ENCODE measurements around the gene TRIOBP. TPM values are rescaled to one million over a fixed set of nuclear protein-coding genes. Genes with fewer than 3 reads are reported as not detected.

The TRIOBP gene
- total and polyA plus RNA-seq, 2 of the 4 experiments (the other 2 are of a cell fraction) = 46.4 to 69.8 TPM

- Histone ChIP-seq H2AK5ac (ENCODE audit: low read depth, low read length) (peak overlapping the region; percentile 47; the same call in 1 of the 2 replicates), H3K27me3 (ENCODE audit: control insufficient read depth, insufficient read depth, low read length) (no peaks in the 10 kb centered on the region), H4K5ac (ENCODE audit: low read depth, low read length) (no peak overlapping the region), H3K4me1 (ENCODE audit: control insufficient read depth, insufficient read depth, low read length) (no peaks in the 10 kb centered on the region), H2BK20ac (ENCODE audit: low read depth, low read length) (no peak overlapping the region), H2BK120ac (ENCODE audit: low read depth, low read length) (no peak overlapping the region), H3K56ac (ENCODE audit: extremely low read depth, insufficient read depth, low read length) (no peak overlapping the region), H3K4me3 (ENCODE audit: insufficient read depth, low read depth, low read length) (no peak overlapping the region), H2AFZ (replicated peaks; ENCODE audit: low read length, poor library complexity) (peak overlapping the region; percentile 51), H3K4ac (ENCODE audit: low read depth, low read length) (no peak overlapping the region), H3K14ac (replicated peaks; ENCODE audit: low read depth, low read length) (no peak overlapping the region), H2BK5ac (ENCODE audit: low read depth, low read length, poor library complexity, severe bottlenecking) (no peak overlapping the region), H4K8ac (ENCODE audit: low read depth in 2 of 2, low read length in 2 of 2) (no peak overlapping the region), H4K20me1 (ENCODE audit: insufficient read depth, low read length) (peaks cover 9% of the 10 kb centered on the region; the same call in 1 of the 2 replicates), H3K9me3 (ENCODE audit: control insufficient read depth, insufficient read depth, low read length) (no peaks in the 10 kb centered on the region), H3K23ac (ENCODE audit: low read depth, low read length) (no peak overlapping the region), H3K9ac (ENCODE audit: low read depth, low read length) (no peak overlapping the region), H4K91ac (ENCODE audit: insufficient read depth, low read depth, low read length) (no peak overlapping the region), H3K79me1 (ENCODE audit: low read depth in 1 of 2, low read length in 2 of 2) (peaks cover 15 to 59% of the 10 kb centered on the region in 2 experiments; a peak in 3 of 4 replicates), H2AK9ac (replicated peaks; ENCODE audit: low read depth, low read length, poor library complexity) (no peak overlapping the region), H2BK15ac (ENCODE audit: low read depth, low read length) (no peak overlapping the region), H3K4me2 (ENCODE audit: low read depth, low read length) (no peak overlapping the region), H3K9me1 (ENCODE audit: insufficient read depth, low read length) (peaks cover 3% of the 10 kb centered on the region), H3K18ac (ENCODE audit: low read depth, low read length) (no peak overlapping the region), H3K27ac (ENCODE audit: insufficient read depth, low read length) (no peak overlapping the region), H3K36me3 (ENCODE audit: control insufficient read depth, insufficient read depth, low read length) (peaks cover 59% of the 10 kb centered on the region)
- no TSS peak for BruUV-seq (replicated peaks)
- no peak for ATAC-seq (ENCODE audit: low read depth)
- POLR2A ChIA-PET (ENCODE audit: unreplicated experiment) = no interaction called here
- intact Hi-C loops (cut with micrococcal nuclease) (no loop called here), in situ Hi-C loops (cut with MboI; ENCODE audit: low sequenced_read_pairs) (no loop called here), dilution Hi-C loops (cut with HindIII; ENCODE audit: low sequenced_read_pairs, unreplicated experiment) (no loop called here)
- CTCF ChIA-PET = no interaction called here
- 88% methylated on average over 1 of the region's 8 CpGs; no CpG with 5 or more reads in 1 of the 2 experiments for WGBS, 2 experiments (ENCODE audit: extremely low coverage in 2 of 2, insufficient read length in 1 of 2)
- DNase-seq = no peak
- TF ChIP-seq RFX5 (IDR thresholded peaks at IDR 0.05; ENCODE audit: low read depth, low read length) = no peak
- no peak for TF ChIP-seq RCOR1 (IDR thresholded peaks at IDR 0.05; ENCODE audit: insufficient replicate concordance, low read length)
- no peak for TF ChIP-seq NFE2L2 (IDR thresholded peaks at IDR 0.05; ENCODE audit: low read depth, low read length)
- TF ChIP-seq RAD21 (IDR thresholded peaks at IDR 0.05; ENCODE audit: low read length) = no peak
- no peak for TF ChIP-seq MXI1 (IDR thresholded peaks at IDR 0.05; ENCODE audit: borderline replicate concordance, low read depth, low read length)
- TF ChIP-seq CTCF (conservative IDR thresholded peaks at IDR 0.05; ENCODE audit: low read depth, low read length) = no peak
- no peak for TF ChIP-seq USF2 (IDR thresholded peaks at IDR 0.05; ENCODE audit: low read depth, low read length)
- TF ChIP-seq FOS (IDR thresholded peaks at IDR 0.05; ENCODE audit: low read depth, low read length) = no peak
- TF ChIP-seq, protein P1, sequence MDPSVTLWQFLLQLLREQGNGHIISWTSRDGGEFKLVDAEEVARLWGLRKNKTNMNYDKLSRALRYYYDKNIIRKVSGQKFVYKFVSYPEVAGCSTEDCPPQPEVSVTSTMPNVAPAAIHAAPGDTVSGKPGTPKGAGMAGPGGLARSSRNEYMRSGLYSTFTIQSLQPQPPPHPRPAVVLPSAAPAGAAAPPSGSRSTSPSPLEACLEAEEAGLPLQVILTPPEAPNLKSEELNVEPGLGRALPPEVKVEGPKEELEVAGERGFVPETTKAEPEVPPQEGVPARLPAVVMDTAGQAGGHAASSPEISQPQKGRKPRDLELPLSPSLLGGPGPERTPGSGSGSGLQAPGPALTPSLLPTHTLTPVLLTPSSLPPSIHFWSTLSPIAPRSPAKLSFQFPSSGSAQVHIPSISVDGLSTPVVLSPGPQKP (IDR thresholded peaks at IDR 0.05; ENCODE audit: borderline replicate concordance, low read depth, low read length) = no peak
- no peak for TF ChIP-seq BHLHE40 (IDR thresholded peaks at IDR 0.05; ENCODE audit: low read depth, low read length)
- no peak for TF ChIP-seq POLR2A (IDR thresholded peaks at IDR 0.05; ENCODE audit: low read depth, low read length)
- TF ChIP-seq MAFK (IDR thresholded peaks at IDR 0.05; ENCODE audit: low read depth, low read length) = no peak
Measured at GRCh38 chr22:37765953-37766576, 69.2 kb downstream of the TRIOBP start.

Measured in IMR-90 (cell line).